GM10248 (cell line): Measurements from ENCODE around the gene RSPH6A.

ENCODE experiments used
- CTCF ChIA-PET: fragments of 300-600 bp; sonication (Branson Sonifier 250); formaldehyde crosslinking; extraction: SDS; loops from one replicate; lab custom pipeline; 2021; ENCODE audit warnings: antibody characterized with exemption; lab: Yijun Ruan, JAX
- POLR2A ChIA-PET: fragments of 350-650 bp; sonication (Branson Sonifier 250); formaldehyde crosslinking; extraction: SDS; loops from one replicate; lab custom pipeline; 2020; ENCODE audit warnings: antibody characterized with exemption; lab: Yijun Ruan, JAX
- DNase-seq: peaks from one replicate; pipeline ENCODE4 v3.0.0; 2012; ENCODE audit errors: extremely low spot score
- CTCF ChIP-seq: IDR thresholded peaks from 2 replicates; pipeline ENCODE4 v1.5.1; 2012; ENCODE audit warnings: mild to moderate bottlenecking, low read depth; ENCODE audit errors: extremely low read depth, missing control alignments, control extremely low read depth

Gene RSPH6A

GRCh38 chr19:45798995-45799517 is 16.1 kb downstream of the RSPH6A start:
- DNase-seq, result peak; percentile 81
- POLR2A ChIA-PET, result interaction anchor here (0.6 kb wide), 1 partner anchor 201 kb away, joined by 3 read pairs; no protein-coding TSS in a partner anchor
- TF ChIP-seq CTCF, result peak; percentile 72
- CTCF ChIA-PET, result interaction anchor here (0.7 to 11.7 kb wide), 33 partner anchors 9 to 707 kb away, joined by 3 to 113 read pairs (median 4); partner anchors contain the start of genes DMPK, FOXA3, RSPH6A and SIX5

- TF ChIP-seq CTCF, result no peak
- CTCF ChIA-PET, result interaction anchor here (0.7 to 8.0 kb wide), 7 partner anchors 13 to 356 kb away, joined by 3 to 77 read pairs (median 5); partner anchors contain the start of genes DMPK and SIX5
- DNase-seq, result no peak
- POLR2A ChIA-PET, result interaction anchor here (1.0 kb wide), 1 partner anchor 18 kb away, joined by 3 read pairs; no protein-coding TSS in a partner anchor
Measured at GRCh38 chr19:45794627-45795026, 20.5 kb downstream of the RSPH6A start.

GRCh38 chr19:45793876-45794275 is 21.2 kb downstream of the RSPH6A start:
- ChIA-PET POLR2A (no interaction called here), CTCF (interaction anchor here (1.5 to 8.0 kb wide), 4 partner anchors 12 to 24 kb away, joined by 5 to 77 read pairs (median 18); partner anchors contain the start of genes DMPK and SIX5)
- no peak for DNase-seq
- TF ChIP-seq CTCF, result no peak

GRCh38 chr19:45793178-45793564 is 21.9 kb downstream of the RSPH6A start:
- no peak for TF ChIP-seq CTCF
- ChIA-PET POLR2A (interaction anchor here (0.6 kb wide), 1 partner anchor 24 kb away, joined by 3 read pairs; the partner anchor contains the start of gene SIX5), CTCF (interaction anchor here (1.0 to 8.0 kb wide), 4 partner anchors 9 to 23 kb away, joined by 4 to 77 read pairs (median 12); partner anchors contain the start of genes DMPK and SIX5)
- no peak for DNase-seq

- peak; percentile 99 for DNase-seq
- TF ChIP-seq CTCF, result no peak
- ChIA-PET CTCF (interaction anchor here (1.0 to 8.0 kb wide), 5 partner anchors 10 to 24 kb away, joined by 4 to 77 read pairs (median 8); partner anchors contain the start of genes DMPK and SIX5), POLR2A (interaction anchor here (0.6 kb wide), 1 partner anchor 23 kb away, joined by 3 read pairs; the partner anchor contains the start of gene SIX5)
Measured at GRCh38 chr19:45792470-45793177, 22.5 kb downstream of the RSPH6A start, which contains the start of gene DMWD. Gene DMWD (minus strand): TSS chr19:45792845. CDS start chr19:45792756, 89 bp downstream.

- ChIA-PET CTCF (interaction anchor here (1.4 to 8.0 kb wide), 4 partner anchors 10 to 25 kb away, joined by 4 to 77 read pairs (median 13); partner anchors contain the start of genes DMPK and SIX5), POLR2A (no interaction called here)
- DNase-seq, result no peak
- no peak for TF ChIP-seq CTCF
Measured at GRCh38 chr19:45791744-45792469, 23.2 kb downstream of the RSPH6A start.
